Stimulated activated CD4-positive, alpha-beta T cell treated with anti-CD3 and anti-CD28 coated beads, Interleukin-15, amount 100 ng/mL, for 24 hours (primary cell): ENCODE results near the gene NOSTRIN.
A peak's percentile ranks its signal among the peaks of the same experiment; 100 is the strongest.
"Not testable (repeated sequence)": the region's sequence is repeated elsewhere in the genome, so short reads cannot be mapped to it uniquely, and the experiment has no call there.

Experiments
- DNase-seq: peaks from one replicate; pipeline ENCODE4 v3.0.0-alpha.2; 2020

NOSTRIN gene

DNA sequence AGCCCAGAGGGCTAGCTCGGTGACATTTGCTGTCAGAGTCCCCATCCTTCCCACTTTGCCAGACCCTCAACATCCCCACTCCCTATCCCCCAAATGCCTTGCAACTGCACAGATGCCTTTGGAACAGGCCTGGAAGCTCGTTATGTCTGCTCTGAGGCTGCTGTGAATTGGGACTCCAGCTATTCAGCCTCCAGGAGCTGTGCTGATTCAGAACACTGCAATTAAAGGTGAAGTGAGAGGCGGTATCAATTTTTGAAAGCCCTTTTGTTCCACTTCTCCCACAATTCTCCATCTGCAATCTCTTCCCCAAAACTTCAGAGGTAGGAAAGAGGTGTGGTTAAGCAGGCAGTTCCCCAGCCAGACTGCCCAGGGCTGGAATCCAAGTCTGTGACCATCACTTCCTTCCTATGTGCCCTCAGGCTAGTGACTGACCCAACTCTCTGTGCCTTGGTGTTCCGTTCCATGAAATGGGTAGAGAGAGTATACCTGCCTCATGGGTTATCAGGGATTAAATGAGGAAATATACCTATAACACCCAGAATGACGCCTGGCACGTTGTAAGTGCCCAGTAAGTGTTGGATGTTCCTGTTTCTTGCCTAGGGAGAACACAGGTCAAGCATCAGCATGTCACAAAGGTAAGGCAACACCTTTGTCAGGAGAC lies 17.5 kb downstream of the NOSTRIN start:
- DNase-seq = no peak

DNA sequence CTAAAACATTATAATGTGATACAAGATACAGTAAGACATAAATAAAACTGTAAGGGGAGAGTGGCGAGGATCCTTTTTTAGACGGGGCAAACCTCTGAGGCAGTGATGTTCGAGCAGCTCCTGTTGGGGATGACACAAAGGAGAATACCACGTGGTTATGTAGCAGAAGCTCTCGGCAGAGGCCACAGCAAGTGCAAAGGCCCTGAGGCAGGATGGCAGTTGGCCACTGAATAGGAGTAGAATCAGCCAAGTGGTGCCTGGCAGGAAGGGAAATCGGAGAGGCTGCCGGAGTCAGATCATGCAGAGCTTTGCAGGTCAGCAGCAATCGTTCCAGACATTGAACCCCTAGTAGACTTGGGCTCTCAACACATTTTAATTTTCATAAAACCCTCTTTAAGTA lies 19.1 kb downstream of the NOSTRIN start:
- no peak for DNase-seq

DNA sequence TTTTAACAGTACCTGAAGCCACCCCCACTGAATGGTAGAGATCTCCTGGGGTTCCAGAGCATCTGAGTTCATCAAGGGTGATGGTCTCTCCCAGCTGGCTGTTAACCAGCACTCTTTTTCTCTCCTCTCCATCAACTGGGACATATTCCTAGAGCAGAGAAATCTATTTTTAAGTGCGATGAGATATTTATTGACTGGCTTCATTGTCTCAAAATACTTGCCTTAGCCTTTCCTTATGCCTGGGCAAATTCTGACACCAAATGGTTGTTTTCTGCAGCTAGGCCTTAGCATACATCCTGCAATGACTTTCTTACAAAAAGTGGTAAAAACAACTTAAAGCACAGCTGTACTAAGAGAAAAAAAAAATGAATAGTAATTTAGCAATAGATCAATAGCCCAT lies 19.6 kb downstream of the NOSTRIN start:
- no peak for DNase-seq

DNA sequence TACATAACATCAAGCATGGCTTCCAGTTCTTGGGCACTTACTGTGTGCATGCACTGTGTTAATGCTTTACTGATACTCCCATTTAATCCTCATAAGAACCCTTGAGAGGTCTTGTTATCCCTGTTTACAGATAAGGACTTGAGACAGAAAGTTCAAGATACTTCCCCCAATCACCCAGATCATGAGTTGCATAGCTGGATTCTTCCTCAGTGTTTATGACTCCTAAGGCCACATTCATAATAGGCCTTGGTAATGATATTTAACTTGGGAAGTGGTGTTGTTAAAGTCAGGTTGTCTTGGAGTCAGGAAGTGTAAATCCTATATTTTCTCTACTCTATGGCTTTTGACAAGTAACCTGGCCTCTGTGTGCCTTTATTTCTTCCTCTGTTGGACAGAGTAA lies 22.7 kb downstream of the NOSTRIN start:
- no peak for DNase-seq

DNA sequence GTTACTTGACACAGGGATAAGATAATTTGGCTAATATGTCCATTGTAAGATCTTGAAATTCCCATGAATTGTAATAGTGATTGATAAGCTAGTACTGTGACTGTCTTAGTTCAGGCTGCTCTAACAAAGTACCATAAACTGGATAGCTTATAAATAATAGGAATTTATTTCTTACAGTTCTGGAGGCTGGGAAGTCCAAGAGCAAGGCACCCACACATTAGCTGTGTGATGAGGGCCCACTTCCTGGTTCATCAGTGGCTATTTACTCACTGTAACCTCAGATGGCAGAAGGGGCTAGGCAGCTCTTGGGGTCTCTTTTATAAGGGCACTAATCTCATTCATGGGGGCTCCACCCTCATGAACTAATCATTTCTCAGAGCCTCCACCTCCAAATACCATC lies 28.5 kb downstream of the NOSTRIN start:
- DNase-seq = no peak

DNA sequence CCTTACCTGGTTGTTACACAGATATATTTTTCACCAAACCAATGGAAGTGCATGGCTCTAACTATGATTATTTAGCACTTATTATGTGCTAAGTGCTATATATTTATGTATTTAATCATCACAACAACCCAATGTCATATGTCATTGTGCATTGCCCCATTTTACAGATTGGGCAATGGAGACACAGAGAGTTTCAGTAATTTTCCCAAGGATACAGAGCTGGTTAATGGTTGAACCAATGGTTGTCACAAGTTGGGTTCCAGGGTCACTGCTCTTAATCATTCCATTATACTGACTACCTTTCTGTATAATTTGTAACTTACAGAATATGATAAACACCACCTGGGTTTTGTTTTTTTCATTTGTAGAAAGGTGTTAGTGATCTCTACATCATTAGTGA lies 29.2 kb downstream of the NOSTRIN start:
- DNase-seq = no peak

DNA sequence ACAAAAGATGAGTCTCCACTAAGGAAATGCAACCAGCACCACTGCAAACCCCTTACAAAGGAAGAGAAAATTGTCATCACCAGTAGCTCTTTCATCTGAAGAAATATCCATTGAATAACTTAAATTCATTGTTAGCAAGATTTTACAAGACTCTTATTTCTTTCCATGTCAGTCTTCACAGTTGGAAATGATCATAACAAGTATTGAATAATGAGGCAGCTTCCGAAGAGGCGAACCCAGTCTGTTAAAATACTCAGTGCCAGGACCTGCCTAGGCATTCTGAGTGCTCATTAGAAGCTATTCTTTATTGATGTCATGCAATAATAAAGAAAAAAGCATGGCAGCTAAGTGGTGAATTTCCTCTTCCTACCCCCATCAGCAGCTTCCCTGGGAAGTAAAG lies 33.5 kb downstream of the NOSTRIN start:
- DNase-seq = no peak

DNA sequence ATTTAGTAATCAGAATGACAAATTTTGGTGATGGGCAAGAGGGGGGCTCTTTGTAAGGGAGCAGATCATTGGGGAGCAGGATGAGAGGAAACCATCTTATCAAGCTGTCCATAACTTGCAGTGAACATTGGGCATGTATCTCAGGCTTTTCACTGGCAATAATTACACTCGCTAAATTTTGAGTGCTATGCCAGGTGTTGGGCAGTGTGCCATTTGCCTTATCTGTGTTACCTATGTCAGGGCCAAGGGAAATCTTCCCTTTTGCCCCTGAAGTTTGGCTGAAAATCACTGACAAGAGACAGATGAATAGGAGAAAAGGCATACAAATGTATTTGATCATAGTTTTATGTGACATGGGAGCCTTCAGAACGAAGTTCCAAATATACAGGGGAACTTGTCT lies 39.0 kb downstream of the NOSTRIN start:
- DNase-seq = no peak

DNA sequence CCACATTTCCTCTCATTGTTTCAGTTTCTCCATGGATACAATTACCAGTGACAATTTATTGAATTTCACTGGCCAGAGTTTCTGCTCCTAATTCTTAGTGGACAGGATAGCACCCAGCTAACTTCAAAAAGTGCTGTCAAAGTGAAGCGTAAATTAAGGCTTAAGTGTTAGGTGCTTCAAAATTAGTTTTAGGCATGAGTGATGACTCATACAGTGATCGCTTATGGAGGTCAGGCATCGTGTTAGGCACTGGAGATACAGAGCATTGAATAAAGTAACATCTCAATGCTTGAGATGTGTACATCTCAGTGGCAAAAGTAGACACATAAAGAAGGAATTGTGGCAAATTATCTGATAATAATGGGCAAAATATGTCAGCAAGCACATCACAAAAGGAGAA lies 40.8 kb downstream of the NOSTRIN start:
- no peak for DNase-seq

DNA sequence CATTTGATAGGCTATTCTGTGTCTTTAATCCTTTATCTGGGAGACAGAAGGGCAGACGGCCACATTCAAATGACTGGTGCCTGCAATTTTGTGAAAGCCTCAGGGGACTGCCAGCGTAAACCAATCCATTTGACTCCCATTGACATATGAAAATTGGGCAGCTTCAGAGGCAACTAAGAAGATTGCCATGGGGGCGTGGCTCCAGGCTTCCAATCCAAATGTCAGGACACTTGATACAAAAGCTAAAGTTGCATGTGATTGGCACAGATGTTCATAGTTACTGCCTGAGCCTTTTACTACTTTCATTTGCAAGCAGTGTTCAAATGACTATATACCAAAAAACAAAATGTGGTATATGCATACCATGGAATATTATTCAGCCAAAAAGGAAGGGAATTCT lies 45.8 kb downstream of the NOSTRIN start:
- no peak for DNase-seq

DNA sequence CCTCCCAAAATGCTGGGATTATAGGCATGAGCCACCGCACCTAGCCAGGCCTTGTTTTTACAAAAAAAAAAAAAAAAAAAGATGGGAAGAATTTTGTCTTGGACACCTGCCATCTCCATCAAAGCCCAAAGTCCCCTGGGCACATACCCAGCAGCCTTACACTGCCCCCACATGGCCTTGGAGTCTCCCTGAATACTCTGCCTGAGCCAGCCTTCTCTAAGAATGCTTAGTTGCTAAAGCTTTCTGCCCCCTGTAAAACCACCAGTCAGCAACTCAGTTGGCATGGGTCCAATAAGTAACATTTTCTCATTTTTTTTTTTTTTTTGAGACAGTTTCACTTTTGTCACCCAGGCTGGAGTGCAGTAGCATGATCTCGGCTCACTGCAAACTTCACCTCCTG lies 47.2 kb downstream of the NOSTRIN start:
- no peak for DNase-seq

DNA sequence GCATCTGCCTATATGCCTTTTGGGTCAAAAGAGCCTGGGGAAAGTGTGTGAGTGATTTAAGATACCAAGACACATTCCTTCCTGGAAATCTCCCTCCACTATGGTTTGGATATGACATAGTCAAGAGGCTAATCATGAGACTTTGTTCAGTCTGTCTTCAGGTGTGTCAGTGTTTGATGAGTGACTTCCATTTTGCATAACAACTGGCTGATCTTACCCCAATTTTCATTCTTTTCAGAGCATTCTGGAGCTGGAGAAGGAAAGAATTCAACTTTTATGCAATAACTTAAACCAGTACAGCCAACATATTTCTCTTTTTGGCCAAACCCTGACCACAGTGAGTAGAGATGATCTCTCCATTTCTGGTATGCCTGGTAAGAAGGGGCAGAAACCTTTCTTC lies 48.4 kb downstream of the NOSTRIN start:
- no peak for DNase-seq

DNA sequence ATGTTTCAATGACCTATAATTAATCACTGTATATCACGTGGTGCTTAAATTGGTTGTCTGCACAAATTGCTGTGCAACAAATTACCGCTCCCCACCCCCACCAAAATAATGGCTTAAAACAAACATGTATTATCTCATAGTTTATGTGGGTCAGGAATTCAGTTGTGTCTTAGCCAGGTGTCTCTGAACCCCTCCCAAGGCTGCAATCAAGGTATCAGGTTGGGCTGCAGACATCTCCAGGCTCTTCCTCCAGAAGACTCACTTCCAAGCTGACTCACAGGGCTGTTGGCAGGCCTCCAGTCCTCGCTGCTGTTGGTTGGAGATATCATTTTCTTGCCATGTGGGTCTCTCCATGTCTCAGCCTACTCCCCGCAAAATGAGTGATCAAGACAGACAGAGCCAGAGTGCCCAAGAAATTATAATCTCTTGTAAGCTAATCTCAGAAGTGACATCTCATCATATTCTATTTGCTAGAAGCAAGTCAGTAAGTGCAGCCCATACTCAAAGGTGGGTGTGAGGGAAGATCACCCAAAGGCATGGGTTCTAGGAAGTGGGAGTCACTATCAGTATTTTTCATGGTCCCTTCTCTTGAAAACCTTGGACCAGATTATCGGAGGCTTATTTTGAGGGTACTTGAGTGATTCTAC lies 49.4 kb downstream of the NOSTRIN start:
- no peak for DNase-seq

DNA sequence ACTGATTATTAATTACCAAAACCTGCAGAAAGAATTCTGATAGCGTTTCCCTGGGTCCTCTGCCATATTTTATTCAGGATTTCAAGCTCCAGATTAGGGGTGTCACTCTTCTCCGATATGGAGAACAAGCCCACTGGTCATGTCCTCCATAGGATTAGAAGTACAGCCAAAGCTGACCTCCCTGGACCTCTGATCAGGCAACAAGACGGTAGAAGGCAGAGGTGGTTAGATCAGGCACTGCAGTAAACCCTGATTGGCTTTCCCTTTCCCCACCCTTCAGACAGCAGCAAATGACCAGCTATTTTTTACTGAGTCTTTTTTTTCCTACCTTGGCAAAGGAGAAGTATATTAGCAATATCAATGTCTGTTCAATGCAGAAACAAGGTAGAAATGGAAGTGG lies 50.0 kb downstream of the NOSTRIN start:
- DNase-seq = no peak

DNA sequence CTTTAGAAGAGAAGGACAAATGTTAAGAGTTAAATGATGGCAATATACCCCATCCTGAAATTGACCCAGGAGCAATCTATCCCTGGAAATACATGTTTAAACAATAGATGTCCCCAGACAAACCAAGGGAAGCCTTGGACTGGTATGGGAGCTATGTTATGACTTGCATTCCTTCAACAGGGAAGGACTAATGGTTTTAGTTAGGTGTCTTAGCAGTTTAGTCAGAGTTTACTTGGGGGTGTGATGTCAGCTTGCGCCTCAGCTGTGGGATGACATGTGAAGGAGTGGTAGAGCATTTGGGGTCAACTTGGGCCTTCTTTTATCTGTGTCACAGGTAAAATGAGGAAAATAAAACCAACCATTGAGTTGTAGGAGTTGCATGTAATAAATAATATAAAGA lies 51.0 kb downstream of the NOSTRIN start:
- DNase-seq = no peak

DNA sequence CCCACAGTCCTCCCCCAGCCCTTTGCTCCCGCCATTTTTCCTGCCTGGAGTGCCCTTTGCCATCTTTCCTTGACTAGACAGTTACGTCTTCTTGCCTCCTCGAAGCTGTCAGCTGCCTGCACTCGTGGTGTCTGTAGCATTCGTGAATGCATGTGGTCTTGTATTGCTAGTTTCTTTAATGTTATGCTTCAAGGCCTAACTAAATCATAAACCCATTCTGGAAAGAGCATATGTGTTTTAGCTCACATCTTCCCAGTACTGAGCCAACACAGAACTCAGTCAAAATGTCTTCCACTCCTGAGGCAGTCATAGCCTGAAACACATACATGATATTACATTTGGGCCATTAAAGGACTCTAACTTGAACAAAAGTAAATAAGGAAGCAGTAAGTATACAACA lies 52.2 kb downstream of the NOSTRIN start:
- DNase-seq = no peak

DNA sequence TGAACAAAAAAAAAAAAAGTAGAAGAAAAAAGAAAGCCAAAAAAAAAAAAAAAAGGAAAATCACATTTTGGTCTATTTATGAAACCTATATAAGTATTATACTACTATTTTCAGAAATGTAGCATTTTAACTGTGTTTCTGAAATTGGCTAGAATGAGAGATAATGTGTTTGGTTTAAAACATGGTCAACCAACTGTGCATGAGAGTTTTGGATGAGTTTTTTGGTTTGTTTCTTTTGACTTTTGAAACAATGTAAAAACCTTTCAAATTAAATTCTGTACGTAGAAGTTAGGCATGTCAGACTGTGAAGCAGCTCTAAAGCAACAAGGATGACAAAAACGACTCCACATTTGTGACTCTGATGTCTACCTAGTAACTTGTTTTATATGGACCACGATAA lies 53.2 kb downstream of the NOSTRIN start:
- no peak for DNase-seq

DNA sequence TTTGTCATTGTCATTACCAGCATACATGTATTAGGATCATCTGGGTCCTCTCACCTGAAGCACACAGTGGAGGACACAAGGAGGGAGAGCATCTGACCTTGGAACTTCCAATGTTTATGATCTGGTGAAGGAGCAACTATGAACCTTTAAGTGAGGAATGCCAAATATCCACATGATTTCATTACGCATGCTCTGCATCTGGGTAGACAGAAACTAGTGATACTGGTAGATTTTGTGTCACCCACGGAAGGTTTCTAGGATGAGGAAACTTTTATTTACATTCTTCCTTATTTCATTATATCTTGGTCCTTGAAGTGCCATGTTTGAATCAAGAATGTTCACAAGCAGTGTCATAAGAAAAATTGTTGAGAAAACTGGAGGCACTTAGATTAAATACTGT lies 55.7 kb downstream of the NOSTRIN start:
- DNase-seq = no peak

DNA sequence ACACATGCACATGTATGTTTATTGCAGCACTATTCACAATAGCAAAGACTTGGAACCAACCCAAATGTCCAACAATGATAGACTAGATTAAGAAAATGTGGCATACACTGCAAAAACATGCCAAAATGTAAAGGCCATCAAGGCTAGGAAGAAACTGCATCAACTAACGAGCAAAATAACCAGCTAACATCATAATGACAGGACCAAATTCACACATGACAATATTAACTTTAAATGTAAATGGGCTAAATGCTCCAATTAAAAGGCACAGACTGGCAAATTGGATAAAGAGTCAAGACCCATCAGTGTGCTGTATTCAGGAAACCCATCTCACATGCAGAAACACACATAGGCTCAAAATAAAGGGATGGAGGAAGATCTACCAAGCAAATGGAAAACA lies 64.7 kb downstream of the NOSTRIN start:
- DNase-seq = not testable (repeated sequence)

DNA sequence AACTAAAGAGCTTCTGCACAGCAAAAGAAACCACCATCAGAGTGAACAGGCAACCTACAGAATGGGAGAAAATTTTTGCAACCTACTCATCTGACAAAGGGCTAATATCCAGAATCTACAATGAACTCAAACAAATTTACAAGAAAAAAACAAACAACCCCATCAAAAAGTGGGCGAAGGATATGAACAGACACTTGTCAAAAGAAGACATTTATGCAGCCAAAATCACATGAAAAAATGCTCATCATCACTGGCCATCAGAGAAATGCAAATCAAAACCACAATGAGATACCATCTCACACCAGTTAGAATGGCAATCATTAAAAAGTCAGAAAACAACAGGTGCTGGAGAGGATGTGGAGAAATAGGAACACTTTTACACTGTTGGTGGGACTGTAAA lies 67.9 kb downstream of the NOSTRIN start:
- not testable (repeated sequence) for DNase-seq

DNA sequence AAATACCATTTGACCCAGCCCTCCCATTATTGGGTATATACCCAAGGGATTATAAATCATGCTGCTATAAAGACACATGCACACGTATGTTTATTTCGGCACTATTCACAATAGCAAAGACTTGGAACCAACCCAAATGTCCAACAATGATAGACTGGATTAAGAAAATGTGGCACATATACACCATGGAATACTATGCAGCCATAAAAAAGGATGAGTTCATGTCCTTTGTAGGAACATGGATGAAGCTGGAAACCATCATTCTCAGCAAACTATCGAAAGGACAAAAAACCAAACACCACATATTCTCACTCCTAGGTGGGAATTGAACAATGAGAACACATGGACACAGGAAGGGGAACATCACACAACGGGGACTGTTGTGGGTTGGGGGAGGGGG lies 68.4 kb downstream of the NOSTRIN start:
- not testable (repeated sequence) for DNase-seq

DNA sequence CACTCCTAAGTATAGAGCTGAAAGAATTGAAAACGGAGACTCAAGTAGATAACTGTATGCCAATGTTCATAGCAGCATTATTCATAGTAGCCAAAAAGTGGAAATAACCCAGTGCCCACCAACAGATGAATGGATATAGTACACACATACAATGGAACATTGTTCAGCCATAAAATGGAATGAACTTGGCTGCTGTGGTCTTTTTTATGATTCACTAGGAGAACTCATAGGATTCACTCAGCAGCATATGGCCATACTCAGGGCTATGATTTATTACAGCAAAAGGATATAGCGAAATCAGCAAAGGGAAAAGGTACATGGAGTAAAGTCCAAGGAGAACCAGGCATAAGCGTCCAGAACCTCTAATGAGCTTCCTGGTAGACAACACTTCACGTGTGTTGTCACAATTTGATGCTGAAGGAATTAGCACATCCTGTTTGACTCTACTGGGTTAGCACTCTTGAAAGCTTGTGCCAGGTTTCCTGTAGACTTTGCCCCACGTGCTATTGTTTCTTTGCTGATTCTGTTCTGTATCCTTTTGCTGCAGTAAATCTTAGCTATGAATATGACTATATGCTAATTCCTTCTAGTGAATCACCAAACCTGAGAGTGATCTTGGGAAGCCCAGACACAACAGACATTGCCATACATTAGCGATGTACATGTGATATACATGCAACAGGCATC lies 72.1 kb downstream of the NOSTRIN start:
- DNase-seq = no peak

DNA sequence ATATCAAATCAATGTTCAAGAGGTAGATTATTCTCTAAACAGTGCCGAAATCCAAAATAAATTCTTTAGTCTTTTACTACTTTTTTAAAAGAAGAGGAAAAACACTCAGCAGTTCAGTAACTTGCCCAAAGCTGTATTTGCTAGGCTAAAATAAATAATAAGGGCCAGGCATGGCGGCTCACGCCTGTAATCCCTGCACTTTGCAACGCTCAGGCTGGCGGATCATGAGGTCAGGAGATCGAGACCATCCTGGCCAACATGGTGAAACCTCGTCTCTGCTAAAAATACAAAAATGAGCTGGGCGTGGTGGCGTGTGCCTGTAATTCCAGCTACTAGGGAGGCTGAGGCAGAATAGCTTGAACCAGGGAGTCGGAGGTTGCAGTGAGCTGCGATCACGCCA lies 79.7 kb downstream of the NOSTRIN start:
- not testable (repeated sequence) for DNase-seq

DNA sequence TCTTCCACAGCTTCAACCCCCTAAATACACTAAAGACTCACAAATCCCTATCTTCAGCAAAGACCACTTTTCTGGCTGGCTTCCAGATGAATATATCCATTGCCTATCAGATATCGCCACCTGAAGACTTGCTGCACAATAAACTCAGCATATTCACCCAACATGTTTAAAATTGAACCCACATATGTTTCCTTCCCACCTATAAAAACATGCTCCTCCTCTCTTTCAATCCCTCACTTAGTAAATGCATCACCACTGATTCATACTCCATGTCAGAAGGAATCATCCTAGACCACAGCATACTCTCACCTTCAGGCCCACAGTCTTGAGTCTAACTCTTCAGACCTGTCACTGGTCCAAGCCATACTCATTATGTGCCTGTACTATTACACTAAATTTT lies 82.5 kb downstream of the NOSTRIN start:
- no peak for DNase-seq

DNA sequence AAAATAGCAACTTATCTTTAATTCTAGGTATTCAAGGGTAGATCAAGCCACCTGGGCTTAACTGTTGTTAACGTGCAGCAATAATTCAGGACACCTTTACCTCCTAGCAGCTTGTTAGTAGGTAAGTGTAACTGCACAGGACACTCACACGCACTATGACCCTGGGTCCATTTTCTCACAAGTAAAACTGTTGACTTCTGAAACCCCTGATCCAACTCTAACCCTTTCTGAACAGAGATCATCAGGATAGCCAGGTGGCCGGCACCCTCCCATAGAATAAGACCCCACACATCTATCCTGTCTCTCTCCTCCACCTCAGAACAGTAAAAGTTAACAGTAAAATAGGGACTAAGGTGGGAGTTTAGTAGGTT lies 87.2 kb downstream of the NOSTRIN start:
- DNase-seq = peak; percentile 4
